Left hindlimb (tissue), 1 donor: ENCODE measurements around the gene TPMT.

Experiments used
- DNase-seq: peaks from one replicate; pipeline ENCODE4 v3.0.0-alpha.2; 2018

TPMT gene

GRCh38 chr6:18107061-18107460 lies 47.8 kb downstream of the TPMT start:
- DNase-seq, result no peak

- DNase-seq, result no peak
These were observed 51.9 kb downstream of the TPMT start for GRCh38 chr6:18102783-18103509.

GRCh38 chr6:18101873-18102272 lies 53.0 kb downstream of the TPMT start:
- DNase-seq, result no peak

- no peak for DNase-seq
These were observed 53.6 kb downstream of the TPMT start for GRCh38 chr6:18101271-18101670.

- no peak for DNase-seq
These were observed 54.6 kb downstream of the TPMT start for GRCh38 chr6:18100296-18100695.

GRCh38 chr6:18099511-18099910 lies 55.4 kb downstream of the TPMT start:
- no peak for DNase-seq

- DNase-seq, result no peak
These were observed 58.5 kb downstream of the TPMT start for GRCh38 chr6:18096423-18096822.

GRCh38 chr6:18091382-18091781 lies 63.5 kb downstream of the TPMT start:
- no peak for DNase-seq

- no peak for DNase-seq
These were observed 64.5 kb downstream of the TPMT start for GRCh38 chr6:18090349-18090786.

GRCh38 chr6:18088419-18089296 lies 66.2 kb downstream of the TPMT start:
- DNase-seq, result no peak

GRCh38 chr6:18087396-18088165 lies 67.3 kb downstream of the TPMT start:
- no peak for DNase-seq

GRCh38 chr6:18081025-18081668 lies 73.7 kb downstream of the TPMT start:
- DNase-seq, result no peak

- DNase-seq, result no peak
These were observed 74.3 kb downstream of the TPMT start for GRCh38 chr6:18080544-18080943.

GRCh38 chr6:18078866-18079265 lies 76.0 kb downstream of the TPMT start:
- no peak for DNase-seq
